Tibial nerve (tissue), 3 donors: ENCODE results near the gene SYNPO.

Source experiments
- CTCF ChIP-seq, 5 experiments: fragments of 200-600 bp in 3 of 5; fragments of 450-650 bp in 2 of 5; sonication (generic) in 3 of 5; IDR thresholded peaks; one replicate each; pipeline ENCODE4 v1.5.1; 2016 to 2019; ENCODE audit warnings: antibody characterized with exemption in 5 of 5, mild to moderate bottlenecking in 3 of 5, moderate library complexity in 2 of 5
- POLR2A ChIP-seq, 2 donors: fragments of 450-650 bp; IDR thresholded peaks; one replicate each; pipeline ENCODE4 v1.6.1; 2017; ENCODE audit warnings: antibody characterized with exemption in 2 of 2, mild to moderate bottlenecking in 2 of 2, moderate library complexity in 2 of 2

GRCh38 chr5:150671509-150672236, 31.2 kb downstream of the SYNPO start:
- TF ChIP-seq POLR2A (IDR thresholded peaks at IDR 0.05) (no peak), CTCF (IDR thresholded peaks at IDR 0.05) (no peak)
